Pulmonary artery endothelial cell (primary cell): ENCODE results near the gene CCND1. TPM values are rescaled to one million over a fixed set of nuclear protein-coding genes. Genes with fewer than 3 reads are reported as not detected.

Source experiments
- DNase-seq: peaks from one replicate; pipeline ENCODE4 v3.0.0-alpha.2; 2011; ENCODE audit warnings: low read depth, low spot score
- total RNA-seq: library from RNA; depleted of rRNA; stranded (reverse); fragments of >200 nt; gene quantifications from 2 replicates; pipeline ENCODE4 v1.2.3, GENCODE V29; 2014

The CCND1 gene
- 318 and 349 TPM in 2 replicates for total RNA-seq

DNA sequence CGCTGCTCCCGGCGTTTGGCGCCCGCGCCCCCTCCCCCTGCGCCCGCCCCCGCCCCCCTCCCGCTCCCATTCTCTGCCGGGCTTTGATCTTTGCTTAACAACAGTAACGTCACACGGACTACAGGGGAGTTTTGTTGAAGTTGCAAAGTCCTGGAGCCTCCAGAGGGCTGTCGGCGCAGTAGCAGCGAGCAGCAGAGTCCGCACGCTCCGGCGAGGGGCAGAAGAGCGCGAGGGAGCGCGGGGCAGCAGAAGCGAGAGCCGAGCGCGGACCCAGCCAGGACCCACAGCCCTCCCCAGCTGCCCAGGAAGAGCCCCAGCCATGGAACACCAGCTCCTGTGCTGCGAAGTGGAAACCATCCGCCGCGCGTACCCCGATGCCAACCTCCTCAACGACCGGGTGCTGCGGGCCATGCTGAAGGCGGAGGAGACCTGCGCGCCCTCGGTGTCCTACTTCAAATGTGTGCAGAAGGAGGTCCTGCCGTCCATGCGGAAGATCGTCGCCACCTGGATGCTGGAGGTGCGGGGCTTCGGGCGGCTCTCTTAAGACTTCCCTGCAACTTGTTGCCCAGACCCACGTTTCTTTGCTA, at the start of gene CCND1:
Gene CCND1 (plus strand): TSS at position 162 of the 587 bp plus-strand sequence. CDS start 158 bp downstream, at position 320.
- peak; percentile 74 for DNase-seq

DNA sequence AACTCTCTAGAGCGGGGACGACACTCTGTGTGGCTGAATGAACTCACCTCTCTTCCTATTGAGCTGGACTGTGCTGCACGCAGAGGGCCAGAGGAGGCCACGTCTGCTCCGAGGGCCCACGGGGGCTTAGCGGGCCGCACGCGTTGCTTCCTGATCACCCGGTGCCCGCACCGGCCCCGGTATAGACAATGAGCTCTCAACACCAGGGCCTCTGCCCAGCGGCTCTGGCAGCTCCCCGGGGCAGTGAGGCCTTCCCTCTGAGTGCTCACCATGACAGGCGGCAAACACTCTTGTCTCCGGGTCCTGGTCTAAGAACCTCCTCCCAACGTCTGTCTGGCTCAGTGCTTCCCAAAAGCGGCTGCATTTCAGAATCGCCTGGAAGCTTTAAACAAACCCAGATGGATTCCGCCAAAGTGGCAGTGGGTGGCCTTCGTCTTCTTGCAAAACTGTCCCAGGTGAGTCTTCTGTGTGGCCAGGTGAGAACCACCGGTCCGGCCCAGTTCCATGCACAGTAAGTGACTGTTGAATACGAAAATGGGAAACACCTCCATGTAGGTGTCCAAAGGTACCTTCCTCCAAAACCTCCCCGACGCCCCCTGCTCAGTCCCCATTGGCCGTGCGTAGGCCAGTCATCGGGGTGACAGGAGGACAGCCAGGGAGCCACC, 47.8 kb upstream of the CCND1 start:
- DNase-seq: no peak

DNA sequence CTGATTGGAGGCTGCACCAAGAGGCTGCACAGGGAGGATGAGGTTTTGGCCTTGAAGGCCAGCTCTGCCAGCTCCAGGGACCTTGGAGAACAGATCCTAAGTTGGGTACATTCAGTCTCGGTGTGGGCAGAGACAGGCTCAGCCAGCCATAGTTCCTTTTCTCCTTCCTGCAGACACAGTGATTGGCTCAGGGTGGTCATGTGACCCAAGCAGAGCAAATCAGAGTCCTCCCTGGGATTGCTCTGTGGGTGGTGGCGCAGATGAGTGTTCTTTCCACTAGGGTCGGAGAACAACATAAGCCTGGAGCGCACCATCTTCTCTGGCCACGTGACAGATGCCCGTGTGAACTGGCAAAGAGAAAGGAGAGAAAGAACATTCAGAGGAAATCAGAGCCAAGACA, 47.1 kb upstream of the CCND1 start:
- no peak for DNase-seq

DNA sequence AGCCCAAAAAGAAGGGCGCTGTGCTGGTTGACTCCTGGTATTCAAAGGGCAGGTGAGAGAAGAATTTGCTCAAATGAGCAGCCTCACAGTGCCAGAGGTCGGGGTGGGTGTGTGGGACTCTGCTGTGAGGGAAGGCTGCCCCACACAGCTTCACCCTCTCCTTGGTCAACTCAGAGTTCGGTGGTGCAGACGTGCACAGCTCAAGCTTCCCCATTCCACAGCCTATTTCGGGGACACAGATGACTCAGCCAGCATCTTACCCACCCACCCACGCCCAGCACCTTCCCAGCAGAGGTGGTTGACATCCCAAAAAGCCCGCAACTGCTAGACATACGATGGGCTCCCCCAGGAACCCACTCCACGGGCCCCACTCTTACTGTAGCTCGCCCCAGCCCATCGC, 46.5 kb upstream of the CCND1 start:
- DNase-seq: no peak

DNA sequence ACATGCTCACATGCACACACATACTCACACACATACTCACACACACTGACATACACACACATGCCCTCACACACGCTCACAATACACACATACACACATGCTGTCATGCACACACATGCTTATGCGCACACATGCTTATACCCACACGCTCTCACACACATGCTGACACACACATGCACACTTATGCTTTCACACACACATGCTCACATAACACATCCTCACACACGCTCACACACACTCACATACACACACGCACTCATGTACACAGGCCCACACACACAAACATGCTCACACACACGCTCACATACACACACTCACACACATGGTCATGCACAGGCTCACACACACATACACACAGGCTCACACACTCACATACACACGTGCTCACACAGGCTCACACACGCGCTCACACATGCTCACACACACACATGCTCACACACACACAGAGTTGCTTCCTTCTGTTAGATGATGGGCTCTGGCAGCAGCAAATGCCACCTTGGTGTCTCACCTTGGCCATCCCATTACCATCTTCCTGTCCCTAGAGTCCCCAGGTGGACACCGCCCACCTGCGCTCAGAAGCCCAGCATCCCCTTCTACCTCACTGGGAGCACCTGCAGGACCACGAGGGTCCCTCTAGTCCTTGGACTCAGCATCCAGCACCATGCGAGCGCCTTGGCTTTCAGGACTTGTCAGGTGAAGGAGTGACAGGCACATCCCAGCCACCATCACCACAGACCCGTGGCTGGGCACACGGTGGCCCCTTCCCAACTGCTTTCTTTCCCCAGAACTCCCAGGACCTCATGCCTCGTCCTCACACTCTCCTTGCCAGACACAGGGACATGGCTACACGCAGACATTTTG, 44.9 kb upstream of the CCND1 start:
- DNase-seq: no peak

DNA sequence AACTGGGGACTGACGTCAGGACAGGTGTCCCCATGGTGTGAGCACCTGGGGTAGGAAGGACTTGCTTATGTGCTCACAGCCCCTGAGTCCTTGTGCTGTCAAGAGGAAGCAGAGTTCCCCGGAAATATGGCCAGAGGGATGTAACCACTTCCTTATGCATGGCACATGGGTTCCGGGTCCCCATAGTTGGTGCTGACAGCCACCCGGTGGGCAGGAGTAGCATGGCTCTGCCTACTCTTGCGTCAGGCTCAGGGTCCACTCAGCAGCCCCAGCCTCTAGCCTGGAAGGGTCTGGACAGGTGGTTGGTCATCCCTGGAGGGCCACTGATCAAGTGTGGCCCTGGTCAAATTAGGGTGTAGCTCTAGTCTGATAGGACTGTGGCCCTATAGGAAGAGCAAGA, 42.8 kb upstream of the CCND1 start:
- DNase-seq: no peak

DNA sequence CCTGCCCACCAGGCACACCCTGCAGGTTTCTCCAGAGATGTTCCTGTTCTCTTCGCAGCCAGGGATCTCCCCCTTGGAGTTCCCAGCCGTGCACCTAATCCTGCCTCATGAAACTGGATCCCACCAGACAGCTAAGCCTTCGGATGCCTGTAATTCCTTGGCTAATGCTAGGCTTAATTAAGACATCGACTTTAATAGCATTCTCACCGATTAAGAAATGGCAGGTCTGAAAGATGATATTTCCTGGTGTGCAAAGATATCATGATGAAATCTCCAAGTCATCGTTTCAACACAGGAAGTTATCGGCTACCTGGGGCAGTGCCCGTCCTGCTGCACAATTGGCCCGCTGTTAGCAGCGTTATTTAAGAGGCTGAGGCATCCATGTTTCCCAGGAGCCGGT, 41.5 kb upstream of the CCND1 start:
- DNase-seq: no peak

DNA sequence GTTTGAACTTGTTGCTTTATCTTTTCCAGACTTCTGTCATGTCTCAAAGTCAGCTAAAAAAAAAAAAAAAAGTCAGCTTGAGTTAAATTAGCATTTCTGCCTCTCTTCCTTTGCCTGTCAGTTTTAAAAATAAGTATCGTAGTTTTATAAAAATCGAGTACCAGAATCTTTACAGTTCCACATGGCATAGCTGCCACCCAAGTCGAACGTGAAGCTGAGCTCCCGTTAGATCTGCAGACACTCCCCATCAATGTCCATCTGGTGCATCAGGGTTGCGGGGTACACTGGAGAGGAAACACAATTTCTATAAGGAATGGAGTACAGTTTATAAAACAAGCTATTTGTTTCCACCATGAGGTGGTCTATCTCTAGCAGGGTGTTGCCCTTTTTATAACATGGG, 41.0 kb upstream of the CCND1 start:
- DNase-seq: no peak

DNA sequence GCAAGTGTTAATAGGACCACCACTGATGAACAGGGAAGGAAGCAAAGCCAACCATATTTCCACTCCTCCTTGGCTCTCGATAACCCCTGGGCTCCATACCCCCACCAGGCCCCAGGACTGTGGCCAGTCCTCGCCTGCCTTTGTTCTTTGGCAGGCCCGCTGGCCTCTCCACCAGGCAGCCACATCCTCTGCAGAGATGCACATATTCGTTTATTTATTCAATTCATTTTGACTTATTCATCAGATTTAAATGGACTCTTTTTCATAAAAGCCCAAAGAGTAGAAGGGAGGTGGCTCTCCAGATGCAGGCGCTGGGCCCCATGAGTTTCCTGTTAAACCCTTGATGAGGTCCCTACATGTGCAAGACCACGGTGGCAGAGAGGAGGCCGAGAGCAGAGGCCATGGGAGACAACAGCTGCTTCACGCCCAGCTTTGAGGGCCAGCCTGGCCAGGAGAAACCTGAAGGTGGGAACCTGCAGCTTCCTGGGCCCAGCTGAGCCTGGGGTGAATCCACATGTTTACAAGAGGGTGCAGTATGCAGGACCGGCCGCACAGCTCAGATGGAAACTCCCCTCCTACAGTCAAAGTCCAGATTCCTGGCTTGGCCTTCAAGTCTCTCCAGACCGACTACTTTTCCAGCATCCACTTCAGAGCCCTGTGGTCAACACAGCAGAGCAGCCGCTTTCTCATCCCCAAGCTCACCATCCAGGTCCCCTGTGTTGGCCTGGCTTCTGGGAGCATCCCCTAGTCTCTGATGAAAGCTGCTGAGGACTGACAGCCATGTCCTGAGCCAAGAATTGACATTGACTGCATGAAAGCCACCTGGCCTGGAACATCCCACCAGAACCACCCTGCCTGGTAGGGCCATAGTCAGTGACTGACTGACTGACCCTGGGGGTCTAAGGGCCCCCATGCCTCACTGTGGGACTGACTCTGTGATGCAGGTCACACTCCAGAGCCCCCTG, 39.7 kb upstream of the CCND1 start:
- DNase-seq: no peak

DNA sequence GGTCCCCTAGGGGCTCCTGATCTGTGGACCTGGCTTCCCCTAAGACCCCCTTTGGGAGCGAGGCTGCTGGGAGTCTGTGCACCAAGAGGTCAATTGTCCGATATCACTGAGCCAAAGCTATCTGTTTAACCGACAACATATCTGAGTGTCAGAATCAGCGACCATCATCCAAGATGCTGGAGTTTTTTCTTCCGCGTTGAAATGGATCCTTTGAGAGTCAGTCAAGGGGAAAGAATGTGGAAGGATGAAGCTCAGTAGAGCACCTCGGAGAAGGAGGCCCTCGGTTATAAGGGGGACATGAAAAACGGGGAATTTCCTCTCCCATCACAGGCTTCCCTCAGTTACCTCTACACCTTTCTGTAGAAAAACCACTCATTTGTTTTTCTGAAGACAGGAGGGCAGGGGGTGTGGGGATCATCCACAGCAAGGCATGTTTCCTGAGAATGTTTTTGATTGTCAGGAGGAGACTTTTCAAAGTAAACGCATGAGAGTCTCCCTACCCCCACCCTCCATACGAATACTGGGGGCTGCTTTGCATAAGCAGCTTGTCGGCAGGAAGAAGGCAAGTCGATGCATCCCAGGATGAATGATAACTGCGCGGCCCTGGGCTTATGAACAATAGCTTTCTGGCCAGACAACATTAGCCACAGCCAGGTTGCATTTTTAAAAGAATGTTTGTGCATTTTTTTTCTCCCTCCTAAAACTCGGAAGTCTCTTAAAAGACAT, 37.7 kb upstream of the CCND1 start:
- no peak for DNase-seq

DNA sequence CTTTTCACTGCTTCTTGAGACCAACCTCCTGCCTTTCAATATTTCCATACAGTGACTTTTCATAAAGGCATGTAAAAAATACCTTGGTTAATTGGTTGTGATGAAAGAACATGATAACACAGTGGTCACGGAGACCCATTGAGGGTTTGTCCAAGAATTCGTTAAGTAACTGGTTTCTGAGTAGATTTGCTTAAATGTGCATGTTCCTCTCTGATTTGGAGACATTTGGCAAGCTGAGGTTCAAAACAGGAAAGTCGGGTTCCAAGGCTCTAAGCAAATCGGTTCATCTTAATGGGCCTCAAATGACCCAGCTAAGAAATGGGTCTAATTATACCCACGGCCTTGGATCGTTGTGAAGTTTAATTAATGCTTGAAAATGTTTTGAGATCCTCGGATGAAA, 36.9 kb upstream of the CCND1 start:
- no peak for DNase-seq

DNA sequence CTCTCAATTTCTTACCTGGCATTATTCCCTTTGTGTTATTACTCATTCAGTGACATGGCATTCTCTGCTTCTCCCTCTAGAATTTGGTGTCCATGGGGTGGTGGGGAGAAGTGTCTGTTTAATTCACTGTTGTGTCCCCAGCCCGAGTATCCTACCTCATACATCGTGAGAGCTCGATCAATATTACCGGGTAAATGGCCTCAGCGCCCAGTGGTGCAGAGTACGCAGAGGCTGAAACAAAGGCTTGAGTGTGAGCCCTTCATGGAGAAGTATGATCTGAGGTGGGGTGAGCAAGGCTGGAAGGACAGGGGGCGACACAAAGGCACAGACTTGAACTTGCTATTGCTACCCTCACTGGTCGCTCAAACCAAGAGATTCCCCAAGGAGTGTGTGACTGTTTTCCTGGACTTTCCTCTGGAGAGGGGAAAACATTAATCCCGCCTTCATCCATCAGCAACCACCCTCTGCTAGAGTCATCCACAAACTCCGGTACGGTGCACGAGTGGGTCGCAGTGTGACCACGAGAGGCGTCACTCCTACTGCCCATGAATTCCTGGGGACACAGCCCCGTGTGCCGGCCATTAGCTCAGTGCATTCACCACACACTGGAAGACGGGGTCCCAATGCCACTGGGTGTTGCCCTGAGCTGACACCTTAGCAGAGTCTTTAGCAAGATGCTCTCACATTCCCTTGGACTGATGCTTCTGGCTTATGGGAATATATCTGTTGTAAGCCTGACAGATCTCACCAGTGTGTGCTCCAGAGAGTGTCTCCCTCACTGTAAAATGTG, 35.0 kb upstream of the CCND1 start:
- DNase-seq: no peak

DNA sequence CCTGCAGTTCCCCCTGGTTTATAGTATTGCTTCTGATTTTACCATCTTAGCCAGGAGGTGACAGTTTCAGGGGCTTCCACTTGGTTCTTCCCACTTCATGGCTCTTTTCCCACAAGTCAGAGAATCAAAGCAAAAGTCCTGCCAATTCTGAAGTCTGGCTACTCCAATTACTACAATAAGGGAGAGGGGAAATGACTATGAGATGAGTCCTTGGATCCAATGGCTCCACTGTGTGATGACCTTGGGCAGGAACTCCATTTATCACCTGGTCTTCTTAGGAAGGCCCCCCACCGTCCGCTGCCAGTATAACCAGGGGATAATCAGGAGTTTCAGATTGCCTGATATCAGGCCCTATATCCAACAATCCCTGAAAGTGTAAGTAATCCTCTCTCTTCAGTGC, 31.6 kb upstream of the CCND1 start:
- no peak for DNase-seq

DNA sequence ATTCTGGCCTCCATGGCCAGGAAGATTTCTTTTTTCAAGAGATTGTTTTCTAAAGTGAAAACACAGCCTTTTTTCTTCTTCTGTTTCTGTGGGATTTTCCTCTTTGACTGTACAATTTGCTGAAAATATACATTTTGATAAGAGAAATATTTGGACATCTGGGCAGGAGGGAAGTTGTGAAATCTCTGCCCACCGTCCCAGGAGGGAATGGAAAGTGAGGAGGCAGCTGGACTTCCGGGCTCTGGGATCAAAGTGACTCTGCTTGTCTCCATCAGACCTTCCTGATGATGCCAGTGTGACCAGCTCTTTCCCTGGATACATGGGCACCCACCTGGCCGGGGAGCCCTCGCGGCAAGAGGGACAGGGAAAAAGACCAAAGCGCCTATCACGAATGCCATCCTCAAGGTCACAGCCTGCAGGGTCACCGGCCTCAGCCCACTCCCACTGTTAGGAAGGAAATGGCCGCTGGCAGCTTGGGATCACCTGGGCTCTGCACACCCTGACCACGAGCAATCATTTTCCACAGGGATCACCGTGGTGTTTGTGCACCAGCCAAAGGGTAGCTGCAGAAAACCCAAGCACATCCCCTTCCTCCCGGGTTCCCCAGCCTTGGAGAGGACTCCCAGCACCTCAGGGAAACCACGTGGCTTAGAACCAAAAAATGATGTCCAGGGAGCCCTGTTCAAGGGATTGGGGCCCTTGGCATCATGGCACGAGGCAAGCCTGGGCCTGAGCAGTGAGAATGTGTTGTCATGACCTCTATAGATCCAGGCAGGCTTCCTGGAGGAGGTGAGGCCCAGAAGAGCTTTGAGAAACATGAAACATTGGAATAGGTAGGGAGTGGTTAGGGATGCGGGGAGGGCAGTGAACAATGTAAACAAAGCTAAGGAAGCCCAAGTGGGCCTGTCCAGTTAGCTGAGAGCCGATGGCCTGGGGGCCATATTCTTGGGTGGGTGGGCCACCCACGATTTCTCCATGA, 29.1 kb upstream of the CCND1 start:
- no peak for DNase-seq

DNA sequence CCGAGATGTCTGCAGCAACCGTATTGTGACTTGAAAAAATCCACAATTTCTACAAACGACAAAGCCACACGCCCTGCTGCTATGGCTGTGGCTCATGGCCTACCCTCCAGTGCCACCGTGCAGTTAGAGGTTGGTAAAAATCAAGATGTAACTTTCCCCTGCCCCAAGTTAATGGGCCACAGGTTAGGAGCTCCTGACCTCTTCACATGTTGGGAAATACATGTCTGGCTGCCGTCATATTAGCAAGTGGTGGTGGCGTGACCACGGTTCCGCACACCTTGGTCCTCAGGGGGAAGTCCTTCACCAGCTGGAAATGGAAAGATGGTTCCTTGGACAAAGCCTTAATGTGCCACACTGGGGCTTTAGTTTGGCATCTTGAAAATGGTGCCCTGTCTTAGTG, 27.4 kb upstream of the CCND1 start:
- no peak for DNase-seq

DNA sequence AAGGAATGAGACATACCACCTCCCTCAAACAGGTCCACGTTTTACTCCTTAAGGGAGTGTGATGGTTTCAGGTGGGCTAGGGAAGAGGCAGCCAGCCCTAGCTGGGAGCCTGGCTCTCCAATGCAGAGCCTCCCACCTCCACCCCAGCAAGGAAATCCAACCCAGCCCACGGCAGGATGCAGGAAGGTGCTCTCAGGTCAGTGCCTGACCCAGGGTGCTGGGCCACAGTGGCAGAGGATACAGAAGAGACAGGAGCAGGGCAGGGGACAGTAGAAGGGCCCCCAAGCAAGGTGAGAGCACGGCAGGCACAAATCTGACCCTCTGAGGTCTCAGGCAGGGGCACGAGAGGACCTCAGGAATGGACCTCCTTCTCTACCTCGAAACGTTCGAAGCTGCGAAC, 26.9 kb upstream of the CCND1 start:
- no peak for DNase-seq

DNA sequence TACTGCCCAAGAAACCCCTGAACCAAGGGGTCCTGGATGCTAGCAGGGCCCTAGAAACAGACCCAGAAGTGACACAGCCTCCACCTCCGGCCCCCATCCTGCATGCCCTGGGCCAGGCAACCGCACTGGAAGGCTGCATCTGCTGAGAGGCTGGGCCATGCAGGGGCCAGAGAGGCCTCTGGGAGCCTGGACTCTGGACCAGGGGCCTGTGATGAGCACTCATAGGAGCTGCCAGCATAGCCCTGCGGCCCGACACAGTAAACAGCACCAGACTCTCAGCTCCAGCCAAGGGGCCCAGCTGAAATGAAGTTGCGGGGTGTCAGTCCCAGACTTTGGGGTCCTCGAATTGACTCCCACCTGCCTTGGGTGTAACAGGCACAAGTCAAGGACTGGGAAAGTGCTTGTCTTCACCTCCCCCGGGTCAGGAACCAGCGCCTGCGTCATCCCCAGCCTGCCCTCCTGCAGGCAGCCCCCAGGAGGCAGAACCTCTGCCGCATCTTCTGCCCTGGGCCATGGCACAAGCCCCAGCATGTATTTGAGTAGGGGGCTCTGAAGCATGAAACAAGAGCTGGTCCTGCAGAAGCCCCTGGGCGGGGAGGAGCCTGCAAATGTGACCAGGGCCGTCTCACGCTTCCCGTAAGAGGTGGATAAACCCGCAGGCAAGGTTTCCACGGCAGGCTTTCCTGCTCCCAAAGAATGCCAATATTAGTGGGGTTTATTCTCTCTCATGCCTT, 25.2 kb upstream of the CCND1 start:
- DNase-seq: no peak

DNA sequence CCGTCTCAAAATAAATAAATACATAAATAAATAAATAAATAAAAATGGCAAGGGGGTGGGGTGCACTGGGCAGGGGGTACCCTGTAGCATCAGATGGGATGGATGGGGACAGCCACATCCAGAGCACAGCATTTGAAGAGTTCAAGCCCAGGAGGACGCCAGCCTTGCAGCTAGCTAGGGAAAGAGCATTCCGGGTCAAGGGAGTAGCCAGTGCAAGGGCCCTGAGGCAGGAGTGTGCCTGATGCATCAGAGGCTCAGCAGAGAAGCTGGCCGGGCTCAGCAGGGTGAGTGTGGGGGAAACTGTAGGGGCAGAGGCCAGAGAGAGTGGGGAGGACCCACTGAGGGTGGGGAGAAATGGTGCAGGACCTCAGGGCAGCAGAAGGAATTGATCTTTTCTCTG, 23.7 kb upstream of the CCND1 start:
- no peak for DNase-seq
